Measurements from ENCODE around the gene GSX1. TPM values are rescaled to one million over a fixed set of nuclear protein-coding genes. Genes with fewer than 3 reads are reported as not detected.

GSX1 gene
- polyA plus RNA-seq, 1 of the 3 experiments (the other 2 are of a cell fraction) = not detected

DNA sequence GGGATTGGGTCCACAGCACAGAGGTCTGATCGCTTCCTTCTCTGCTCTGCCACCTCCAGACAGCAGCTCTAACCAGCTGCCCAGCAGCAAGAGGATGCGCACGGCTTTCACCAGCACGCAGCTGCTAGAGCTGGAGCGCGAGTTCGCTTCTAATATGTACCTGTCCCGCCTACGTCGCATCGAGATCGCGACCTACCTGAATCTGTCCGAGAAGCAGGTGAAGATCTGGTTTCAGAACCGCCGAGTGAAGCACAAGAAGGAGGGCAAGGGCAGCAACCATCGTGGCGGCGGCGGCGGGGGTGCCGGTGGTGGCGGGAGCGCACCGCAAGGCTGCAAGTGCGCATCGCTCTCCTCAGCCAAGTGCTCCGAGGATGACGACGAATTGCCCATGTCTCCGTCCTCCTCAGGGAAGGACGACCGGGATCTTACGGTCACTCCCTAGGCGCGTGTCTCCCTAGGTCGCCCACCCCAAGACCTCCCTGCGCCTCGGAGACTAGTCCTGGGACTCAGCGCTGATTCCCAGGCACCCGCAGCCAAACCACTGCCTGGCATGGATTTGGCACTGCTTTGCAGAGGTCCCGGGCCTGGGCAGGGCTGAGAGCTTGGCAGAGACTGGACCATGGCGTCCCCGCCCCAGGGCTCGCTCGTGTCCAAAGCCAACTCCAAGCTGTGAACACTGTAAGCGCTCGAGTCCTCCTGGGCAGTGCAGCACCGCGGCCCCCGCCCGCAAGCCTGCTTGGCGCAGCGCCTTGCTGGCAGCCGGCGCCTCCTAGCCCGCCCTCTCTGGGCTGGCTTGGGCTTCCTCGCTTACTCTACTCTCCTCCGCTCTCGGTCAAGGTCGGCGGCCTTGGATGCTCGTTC lies 1.5 kb downstream of the GSX1 start:
- no peaks in the 10 kb centered on the region for H3K36me3 ChIP-seq (replicated peaks in 1 of 2; ENCODE audit: control insufficient read depth in 1 of 2, insufficient read depth in 2 of 2, low read length in 1 of 2)
- no peaks in the 10 kb centered on the region for H3K79me2 ChIP-seq (ENCODE audit: insufficient read depth)
- no peaks in the 10 kb centered on the region for H3K9me3 ChIP-seq
- peaks cover 0 to 6% of the 10 kb centered on the region in 2 experiments; a peak in 2 of 4 replicates for H3K4me1 ChIP-seq (ENCODE audit: control insufficient read depth in 1 of 2, insufficient read depth in 2 of 2, low read depth in 1 of 2, low read length in 1 of 2)
- ChIA-PET CTCF (interaction anchor here (1.0 to 2.7 kb wide), 3 partner anchors 11 to 261 kb away, joined by 3 to 11 read pairs (median 5); no protein-coding TSS in a partner anchor), POLR2A (no interaction called here)
- no peaks in the 10 kb centered on the region for H4K20me1 ChIP-seq (ENCODE audit: insufficient read depth)
- H3K4me3 ChIP-seq (ENCODE audit: low read depth in 2 of 2, low read length in 1 of 2) = no peak overlapping the region
- no peak overlapping the region for H2AFZ ChIP-seq (ENCODE audit: low read depth)
- peaks cover 98% of the 10 kb centered on the region for H3K27me3 ChIP-seq (ENCODE audit: insufficient read depth)
- H3K27ac ChIP-seq (ENCODE audit: low read depth in 2 of 2, low read length in 1 of 2) = no peak overlapping the region
- DNase-seq = no peak
- no peak overlapping the region for H3K9ac ChIP-seq
- H3K9me2 ChIP-seq = no peaks in the 10 kb centered on the region
- no peak for TF ChIP-seq RXRA (IDR thresholded peaks at IDR 0.05; ENCODE audit: borderline replicate concordance, low read depth)
- no peak for TF ChIP-seq GATA2 (CRISPR knock-in tag; IDR thresholded peaks at IDR 0.05)
- no peak for TF ChIP-seq JUND (IDR thresholded peaks at IDR 0.05)
- TF ChIP-seq, protein P1, sequence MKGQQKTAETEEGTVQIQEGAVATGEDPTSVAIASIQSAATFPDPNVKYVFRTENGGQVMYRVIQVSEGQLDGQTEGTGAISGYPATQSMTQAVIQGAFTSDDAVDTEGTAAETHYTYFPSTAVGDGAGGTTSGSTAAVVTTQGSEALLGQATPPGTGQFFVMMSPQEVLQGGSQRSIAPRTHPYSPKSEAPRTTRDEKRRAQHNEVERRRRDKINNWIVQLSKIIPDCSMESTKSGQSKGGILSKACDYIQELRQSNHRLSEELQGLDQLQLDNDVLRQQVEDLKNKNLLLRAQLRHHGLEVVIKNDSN (IDR thresholded peaks at IDR 0.05; ENCODE audit: borderline replicate concordance, low read depth) = no peak
- H3K4me2 ChIP-seq = no peak overlapping the region
- H3F3A ChIP-seq (replicated peaks; ENCODE audit: insufficient read depth) = no peaks in the 10 kb centered on the region
- 9% methylated on average over 46 of the region's 63 CpGs for WGBS (ENCODE audit: low lambda C conversion rate)

DNA sequence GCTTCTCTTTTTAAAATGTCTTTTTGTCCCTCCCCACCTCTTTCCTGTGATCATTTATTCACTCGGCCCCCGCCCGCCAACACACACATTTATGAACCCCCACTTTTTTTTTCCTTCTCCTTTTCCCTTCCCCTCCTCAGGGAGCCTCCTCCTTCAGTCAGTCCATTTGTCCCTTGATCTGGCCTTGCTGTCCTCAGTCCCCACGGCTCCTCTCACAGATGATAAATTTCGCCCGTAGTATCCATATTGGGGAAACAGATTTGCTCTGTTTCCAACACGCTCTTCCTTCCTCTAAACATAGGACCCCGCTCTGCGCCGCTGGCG lies 2.0 kb downstream of the GSX1 start:
- Histone ChIP-seq H2AFZ (ENCODE audit: low read depth) (no peak overlapping the region), H3K27me3 (ENCODE audit: insufficient read depth) (peaks cover 96% of the 10 kb centered on the region), H3K4me3 (ENCODE audit: low read depth in 2 of 2, low read length in 1 of 2) (no peak overlapping the region), H3K9me2 (no peaks in the 10 kb centered on the region), H3K79me2 (ENCODE audit: insufficient read depth) (no peaks in the 10 kb centered on the region), H3F3A (replicated peaks; ENCODE audit: insufficient read depth) (no peaks in the 10 kb centered on the region), H3K9me3 (no peaks in the 10 kb centered on the region), H3K4me2 (no peak overlapping the region), H4K20me1 (ENCODE audit: insufficient read depth) (no peaks in the 10 kb centered on the region), H3K9ac (no peak overlapping the region), H3K4me1 (ENCODE audit: control insufficient read depth in 1 of 2, insufficient read depth in 2 of 2, low read depth in 1 of 2, low read length in 1 of 2) (peaks cover 0 to 6% of the 10 kb centered on the region in 2 experiments; a peak in 2 of 4 replicates), H3K27ac (ENCODE audit: low read depth in 2 of 2, low read length in 1 of 2) (no peak overlapping the region), H3K36me3 (replicated peaks in 1 of 2; ENCODE audit: control insufficient read depth in 1 of 2, insufficient read depth in 2 of 2, low read length in 1 of 2) (no peaks in the 10 kb centered on the region)
- ChIA-PET CTCF (interaction anchor here (2.7 kb wide), 1 partner anchor 261 kb away, joined by 11 read pairs; no protein-coding TSS in a partner anchor), POLR2A (no interaction called here)
- WGBS (ENCODE audit: low lambda C conversion rate) = 4% methylated on average over 11 of the region's 11 CpGs
- DNase-seq = no peak
- TF ChIP-seq, protein P2, sequence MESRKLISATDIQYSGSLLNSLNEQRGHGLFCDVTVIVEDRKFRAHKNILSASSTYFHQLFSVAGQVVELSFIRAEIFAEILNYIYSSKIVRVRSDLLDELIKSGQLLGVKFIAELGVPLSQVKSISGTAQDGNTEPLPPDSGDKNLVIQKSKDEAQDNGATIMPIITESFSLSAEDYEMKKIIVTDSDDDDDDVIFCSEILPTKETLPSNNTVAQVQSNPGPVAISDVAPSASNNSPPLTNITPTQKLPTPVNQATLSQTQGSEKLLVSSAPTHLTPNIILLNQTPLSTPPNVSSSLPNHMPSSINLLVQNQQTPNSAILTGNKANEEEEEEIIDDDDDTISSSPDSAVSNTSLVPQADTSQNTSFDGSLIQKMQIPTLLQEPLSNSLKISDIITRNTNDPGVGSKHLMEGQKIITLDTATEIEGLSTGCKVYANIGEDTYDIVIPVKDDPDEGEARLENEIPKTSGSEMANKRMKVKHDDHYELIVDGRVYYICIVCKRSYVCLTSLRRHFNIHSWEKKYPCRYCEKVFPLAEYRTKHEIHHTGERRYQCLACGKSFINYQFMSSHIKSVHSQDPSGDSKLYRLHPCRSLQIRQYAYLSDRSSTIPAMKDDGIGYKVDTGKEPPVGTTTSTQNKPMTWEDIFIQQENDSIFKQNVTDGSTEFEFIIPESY (IDR thresholded peaks at IDR 0.05; ENCODE audit: borderline replicate concordance, low read depth) = no peak
- no peak for TF ChIP-seq GATA2 (CRISPR knock-in tag; IDR thresholded peaks at IDR 0.05)
- TF ChIP-seq RCOR1 (IDR thresholded peaks at IDR 0.05; ENCODE audit: low read length) = no peak
- TF ChIP-seq, protein P3, sequence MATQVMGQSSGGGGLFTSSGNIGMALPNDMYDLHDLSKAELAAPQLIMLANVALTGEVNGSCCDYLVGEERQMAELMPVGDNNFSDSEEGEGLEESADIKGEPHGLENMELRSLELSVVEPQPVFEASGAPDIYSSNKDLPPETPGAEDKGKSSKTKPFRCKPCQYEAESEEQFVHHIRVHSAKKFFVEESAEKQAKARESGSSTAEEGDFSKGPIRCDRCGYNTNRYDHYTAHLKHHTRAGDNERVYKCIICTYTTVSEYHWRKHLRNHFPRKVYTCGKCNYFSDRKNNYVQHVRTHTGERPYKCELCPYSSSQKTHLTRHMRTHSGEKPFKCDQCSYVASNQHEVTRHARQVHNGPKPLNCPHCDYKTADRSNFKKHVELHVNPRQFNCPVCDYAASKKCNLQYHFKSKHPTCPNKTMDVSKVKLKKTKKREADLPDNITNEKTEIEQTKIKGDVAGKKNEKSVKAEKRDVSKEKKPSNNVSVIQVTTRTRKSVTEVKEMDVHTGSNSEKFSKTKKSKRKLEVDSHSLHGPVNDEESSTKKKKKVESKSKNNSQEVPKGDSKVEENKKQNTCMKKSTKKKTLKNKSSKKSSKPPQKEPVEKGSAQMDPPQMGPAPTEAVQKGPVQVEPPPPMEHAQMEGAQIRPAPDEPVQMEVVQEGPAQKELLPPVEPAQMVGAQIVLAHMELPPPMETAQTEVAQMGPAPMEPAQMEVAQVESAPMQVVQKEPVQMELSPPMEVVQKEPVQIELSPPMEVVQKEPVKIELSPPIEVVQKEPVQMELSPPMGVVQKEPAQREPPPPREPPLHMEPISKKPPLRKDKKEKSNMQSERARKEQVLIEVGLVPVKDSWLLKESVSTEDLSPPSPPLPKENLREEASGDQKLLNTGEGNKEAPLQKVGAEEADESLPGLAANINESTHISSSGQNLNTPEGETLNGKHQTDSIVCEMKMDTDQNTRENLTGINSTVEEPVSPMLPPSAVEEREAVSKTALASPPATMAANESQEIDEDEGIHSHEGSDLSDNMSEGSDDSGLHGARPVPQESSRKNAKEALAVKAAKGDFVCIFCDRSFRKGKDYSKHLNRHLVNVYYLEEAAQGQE (IDR thresholded peaks at IDR 0.05; ENCODE audit: low read depth, low read length) = no peak
- TF ChIP-seq, protein P1 (IDR thresholded peaks at IDR 0.05; ENCODE audit: borderline replicate concordance, low read depth) = no peak
- no peak for TF ChIP-seq TEAD4 (IDR thresholded peaks at IDR 0.05; ENCODE audit: borderline replicate concordance, insufficient read depth)
- no peak for TF ChIP-seq NFIC (IDR thresholded peaks at IDR 0.05; ENCODE audit: borderline replicate concordance)
